ENCODE measurements around the gene SCUBE2.

Gene SCUBE2

DNA sequence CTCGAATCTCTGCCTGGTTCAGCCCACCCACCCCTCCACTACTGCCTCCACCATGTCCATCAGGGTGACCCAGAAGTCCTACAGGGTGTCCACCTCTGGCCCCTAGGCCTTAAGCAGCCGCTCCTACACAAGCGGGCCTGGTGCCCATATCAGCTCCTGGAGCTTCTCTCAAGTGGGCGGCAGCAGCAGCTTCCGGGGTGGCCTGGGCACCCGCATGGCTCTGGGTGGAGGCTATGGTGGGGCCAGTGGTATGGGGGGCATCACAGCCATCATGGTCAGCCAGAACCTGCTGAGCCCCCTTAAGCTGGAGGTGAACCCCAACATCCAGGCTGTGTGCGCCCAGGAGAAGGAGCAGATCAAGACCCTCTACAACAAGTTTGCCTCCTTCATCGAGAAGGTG is 3.0 kb upstream of the SCUBE2 start:
- H3K9me3 Mint-ChIP-seq = no peaks in the 10 kb centered on the region
- no peak overlapping the region for H3K27ac Mint-ChIP-seq
- H3K27me3 Mint-ChIP-seq = peaks cover 54 to 56% of the 10 kb centered on the region in 2 donors
- no peak overlapping the region for H3K4me3 Mint-ChIP-seq
- H3K36me3 Mint-ChIP-seq = no peaks in the 10 kb centered on the region
- ATAC-seq (replicated peaks) = no peak
- no peaks in the 10 kb centered on the region for H3K4me1 Mint-ChIP-seq
- no peak for DNase-seq

DNA sequence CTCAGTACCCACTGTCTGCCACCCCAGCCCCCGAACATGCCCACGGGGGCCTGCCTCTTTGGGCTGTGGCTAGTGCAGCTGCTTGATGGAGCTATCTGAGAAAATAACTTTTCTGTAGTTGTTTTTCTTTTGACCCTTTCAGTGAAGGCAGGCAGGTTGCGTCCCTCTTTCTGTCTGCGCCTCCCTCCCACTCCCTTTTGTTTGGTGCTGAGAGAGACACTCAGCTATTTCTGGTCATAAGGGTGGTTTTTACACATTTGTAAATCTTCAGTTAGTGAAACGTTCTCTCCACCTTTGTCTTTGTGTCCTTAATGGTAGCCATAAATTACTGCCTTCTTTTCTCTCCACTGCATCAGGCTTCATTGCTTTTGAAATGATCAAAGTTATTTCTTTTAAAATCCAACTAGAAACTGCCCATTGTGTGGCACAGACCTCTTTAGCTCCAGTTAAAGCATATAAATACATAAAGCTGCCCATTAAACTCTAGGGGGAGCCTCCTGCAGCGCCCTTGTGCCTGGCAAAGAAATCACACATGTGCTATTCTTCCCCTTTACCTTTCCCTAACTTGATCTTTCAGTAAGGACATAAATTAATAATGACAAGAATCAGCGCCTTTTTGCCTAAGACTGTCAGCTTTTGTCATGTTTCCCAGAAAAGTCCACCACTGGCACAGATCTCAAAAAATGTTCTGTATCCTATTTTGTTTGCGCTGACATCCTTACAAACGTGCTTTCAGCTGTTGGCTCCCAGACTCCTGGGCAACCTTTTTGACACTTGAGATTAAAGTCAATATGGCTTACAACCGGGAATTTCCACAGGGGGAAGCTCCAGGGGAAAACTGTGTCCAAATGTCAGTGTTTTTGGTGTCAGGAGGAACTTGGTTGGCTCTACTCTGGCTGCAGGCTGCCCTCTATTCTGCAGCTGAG is 1.7 kb upstream of the SCUBE2 start:
- Mint-ChIP-seq H3K36me3 (no peaks in the 10 kb centered on the region), H3K27ac (no peak overlapping the region), H3K27me3 (peaks cover 65 to 69% of the 10 kb centered on the region in 2 donors), H3K9me3 (no peaks in the 10 kb centered on the region), H3K4me1 (no peaks in the 10 kb centered on the region), H3K4me3 (peak overlapping the region; percentile 5 to 73)
- DNase-seq (no peak), ATAC-seq (replicated peaks) (no peak)

DNA sequence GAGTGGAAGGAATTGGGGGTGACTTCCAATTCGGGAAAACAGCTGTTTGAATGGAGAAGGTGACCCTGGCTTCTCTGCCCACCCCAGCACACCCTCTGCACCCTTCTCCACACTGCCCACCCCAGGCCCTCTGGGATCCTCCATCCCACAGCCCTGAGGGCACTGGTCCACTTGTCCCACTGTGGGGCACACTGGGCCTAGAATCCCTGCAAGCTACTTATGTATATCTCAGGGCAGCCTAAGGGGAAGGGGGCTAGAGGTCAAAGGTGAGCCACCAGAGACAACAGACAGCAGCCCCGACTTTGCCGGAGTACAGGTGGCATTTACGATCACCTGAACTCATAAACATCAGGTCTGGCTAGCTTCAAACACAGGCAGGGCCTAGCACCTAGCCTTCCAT is 673 bp upstream of the SCUBE2 start:
- no peak for DNase-seq
- no peaks in the 10 kb centered on the region for H3K4me1 Mint-ChIP-seq
- no peak for ATAC-seq (replicated peaks)
- no peaks in the 10 kb centered on the region for H3K36me3 Mint-ChIP-seq
- H3K27me3 Mint-ChIP-seq = peaks cover 65 to 78% of the 10 kb centered on the region in 2 donors
- H3K4me3 Mint-ChIP-seq = peak overlapping the region; percentile 61 to 73
- no peaks in the 10 kb centered on the region for H3K9me3 Mint-ChIP-seq
- H3K27ac Mint-ChIP-seq = no peak overlapping the region

DNA sequence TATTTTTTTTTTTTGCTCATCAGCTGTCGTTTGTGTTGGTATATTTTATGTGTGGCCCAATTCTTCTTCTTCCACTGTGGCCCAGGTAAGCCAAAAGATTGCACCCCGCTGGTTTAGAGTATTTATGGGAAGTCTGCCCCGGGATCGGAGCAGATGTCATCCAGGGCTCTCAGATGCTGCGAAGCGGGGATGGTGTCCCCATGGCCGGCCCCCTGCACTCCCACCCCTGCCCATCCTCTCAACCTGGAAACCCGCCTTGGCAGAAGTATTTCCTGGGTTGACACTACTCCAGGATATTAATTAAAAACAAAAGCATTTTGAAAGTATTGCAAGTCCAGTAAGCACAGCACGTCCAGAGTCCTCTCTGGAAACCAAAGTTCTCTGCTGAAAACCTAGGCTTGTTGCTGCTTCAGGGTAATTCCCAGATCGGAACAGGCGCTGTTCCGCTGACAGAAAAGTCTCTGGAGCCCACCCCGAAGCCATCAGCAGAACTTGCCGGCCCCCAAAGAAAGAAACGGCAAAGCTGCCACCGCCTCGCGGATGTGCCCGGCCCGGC is 833 bp downstream of the SCUBE2 start:
- no peak overlapping the region for H3K27ac Mint-ChIP-seq
- DNase-seq (no peak), ATAC-seq (replicated peaks) (peak in 1 of 2 donors; percentile 5)
- H3K4me3 Mint-ChIP-seq = peak overlapping the region; percentile 44 to 56
- H3K27me3 Mint-ChIP-seq = peaks cover 59 to 72% of the 10 kb centered on the region in 2 donors
- no peaks in the 10 kb centered on the region for H3K4me1 Mint-ChIP-seq
- H3K9me3 Mint-ChIP-seq = no peaks in the 10 kb centered on the region
- H3K36me3 Mint-ChIP-seq = no peaks in the 10 kb centered on the region

DNA sequence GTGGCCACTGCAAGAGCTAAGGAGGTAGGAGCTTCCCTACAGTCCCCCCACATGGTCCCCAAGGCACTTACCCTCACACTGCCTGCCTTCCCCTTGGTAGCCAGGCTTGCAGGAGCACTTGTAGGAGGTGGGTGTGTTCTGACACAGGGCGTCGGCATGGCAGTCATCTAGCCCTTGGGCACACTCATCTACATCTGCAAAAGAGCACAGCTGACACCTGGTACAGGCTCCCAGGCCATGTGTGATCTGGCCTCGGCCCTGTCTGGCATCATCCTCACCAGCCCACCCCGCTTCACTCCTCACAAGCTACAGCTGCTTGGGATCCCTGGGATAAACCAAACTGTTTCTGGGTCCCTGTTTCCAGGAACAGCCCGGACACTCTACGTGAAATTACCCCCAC is 1.8 kb downstream of the SCUBE2 start:
- no peak overlapping the region for H3K4me3 Mint-ChIP-seq
- no peaks in the 10 kb centered on the region for H3K9me3 Mint-ChIP-seq
- H3K27me3 Mint-ChIP-seq = peaks cover 57 to 66% of the 10 kb centered on the region in 2 donors
- no peak for DNase-seq
- no peaks in the 10 kb centered on the region for H3K36me3 Mint-ChIP-seq
- no peaks in the 10 kb centered on the region for H3K4me1 Mint-ChIP-seq
- no peak for ATAC-seq (replicated peaks)
- no peak overlapping the region for H3K27ac Mint-ChIP-seq

DNA sequence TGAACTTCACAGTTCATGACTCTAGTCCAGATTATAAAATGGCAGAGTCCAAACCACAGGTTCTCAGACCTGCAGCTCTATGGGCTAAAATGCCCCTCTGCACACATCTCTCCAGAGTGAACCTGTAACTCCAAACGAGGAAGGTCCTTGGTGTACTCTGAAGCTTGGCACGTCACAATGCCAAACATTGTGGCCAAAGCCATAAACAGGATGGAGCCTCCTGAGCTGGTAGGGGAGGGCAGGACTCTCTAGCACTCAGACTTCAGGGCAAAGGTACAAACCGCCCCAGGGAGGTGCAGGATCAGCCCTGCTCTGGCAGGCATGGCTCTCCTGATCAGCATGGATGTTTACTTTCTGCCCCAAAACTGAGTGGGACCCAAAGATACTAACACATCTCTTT is 2.3 kb downstream of the SCUBE2 start:
- Mint-ChIP-seq H3K4me3 (no peak overlapping the region), H3K27ac (no peak overlapping the region), H3K9me3 (no peaks in the 10 kb centered on the region), H3K4me1 (no peaks in the 10 kb centered on the region), H3K36me3 (no peaks in the 10 kb centered on the region), H3K27me3 (peaks cover 53 to 60% of the 10 kb centered on the region in 2 donors)
- no peak for DNase-seq
- no peak for ATAC-seq (replicated peaks)

DNA sequence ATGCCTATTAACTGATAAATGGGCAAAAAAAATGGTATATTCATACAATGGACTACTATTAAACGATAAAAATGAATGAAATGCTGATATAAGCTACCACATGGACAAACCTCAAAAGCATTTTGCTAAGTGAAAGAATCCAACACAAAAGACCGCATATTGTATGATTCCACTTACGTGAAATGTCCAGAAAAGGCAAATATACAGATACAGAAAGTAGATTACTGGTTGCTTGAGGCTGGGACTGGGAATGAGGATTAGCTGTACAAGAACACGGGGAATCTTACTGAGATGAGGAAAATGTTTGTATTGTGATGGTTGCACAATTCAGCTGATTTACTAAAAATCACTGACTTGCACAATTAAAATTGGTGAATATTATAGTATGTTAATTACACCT is 8.8 kb downstream of the SCUBE2 start:
- Mint-ChIP-seq H3K27ac (no peak overlapping the region), H3K4me1 (no peaks in the 10 kb centered on the region), H3K4me3 (no peak overlapping the region), H3K9me3 (no peaks in the 10 kb centered on the region), H3K27me3 (peaks cover 5 to 6% of the 10 kb centered on the region in 2 donors), H3K36me3 (no peaks in the 10 kb centered on the region)
- DNase-seq (no peak), ATAC-seq (replicated peaks) (no peak)

DNA sequence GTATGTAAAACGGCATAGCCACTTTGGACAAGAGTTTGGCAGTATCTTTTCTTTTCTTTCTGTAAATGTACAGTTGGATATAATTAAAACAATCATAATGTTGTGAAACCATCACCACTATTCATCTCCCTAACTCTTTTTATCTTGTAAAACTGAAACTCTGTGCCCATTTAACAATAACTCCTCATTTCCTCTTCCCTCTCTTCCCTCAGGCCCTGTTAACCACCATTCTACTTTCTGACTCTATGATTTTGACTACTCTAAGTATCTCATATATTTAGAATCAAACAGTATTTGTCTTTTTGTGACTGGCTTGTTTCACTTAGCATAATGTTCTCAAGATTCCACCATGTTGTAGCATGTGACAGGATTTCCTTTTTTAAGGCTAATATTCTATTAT is 10.2 kb downstream of the SCUBE2 start:
- Mint-ChIP-seq H3K4me1 (no peaks in the 10 kb centered on the region), H3K27ac (no peak overlapping the region), H3K27me3 (peaks cover 0 to 5% of the 10 kb centered on the region in 2 donors), H3K4me3 (no peak overlapping the region), H3K36me3 (no peaks in the 10 kb centered on the region), H3K9me3 (no peaks in the 10 kb centered on the region)
- ATAC-seq (replicated peaks) = peak in 1 of 2 donors; percentile 52
- DNase-seq = no peak

DNA sequence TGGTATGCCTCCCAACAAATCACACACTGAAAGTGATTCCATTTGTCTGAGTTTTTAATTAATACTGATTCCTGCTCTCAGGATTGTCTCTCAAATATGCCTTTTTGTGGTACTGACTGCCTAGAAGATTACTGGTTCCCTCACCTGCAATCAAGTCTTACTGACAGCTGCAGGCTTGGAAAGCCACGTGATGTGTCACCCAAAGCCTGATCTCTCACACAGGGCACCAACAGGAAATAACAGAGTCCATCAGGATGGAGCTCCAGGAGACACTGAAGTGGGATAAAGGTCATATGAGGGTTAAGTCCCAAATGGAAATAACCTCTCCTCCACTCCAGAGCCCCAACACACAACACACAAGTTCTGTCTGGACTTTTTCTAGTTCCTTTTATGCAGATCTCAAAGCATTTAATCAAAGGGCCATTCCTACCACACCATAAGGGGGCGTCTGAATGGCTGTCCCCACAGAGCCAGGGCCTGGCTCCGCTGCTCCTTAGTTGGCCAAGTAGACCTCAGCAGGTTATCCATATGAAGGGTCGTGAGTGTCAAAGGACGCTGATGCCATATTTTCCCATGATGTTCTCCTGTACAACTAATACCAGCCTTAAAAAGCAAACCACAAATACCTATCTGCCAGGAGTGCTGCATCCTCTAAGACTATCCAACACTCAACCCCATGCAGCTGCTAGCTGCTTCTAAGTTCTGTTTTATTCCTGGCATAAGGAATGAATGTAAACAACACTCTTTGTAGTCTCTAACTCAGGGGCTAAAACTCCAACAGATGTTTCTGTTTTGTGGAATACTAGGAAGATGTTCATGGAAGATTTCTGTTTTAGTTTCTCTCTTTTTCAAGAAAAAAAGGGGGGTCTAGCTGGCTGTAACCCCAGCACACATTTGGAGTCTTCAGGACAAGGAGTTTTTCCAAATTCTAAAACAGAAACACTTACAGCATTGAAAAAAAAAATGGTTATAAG is 13.0 kb downstream of the SCUBE2 start:
- H3K9me3 Mint-ChIP-seq = no peaks in the 10 kb centered on the region

DNA sequence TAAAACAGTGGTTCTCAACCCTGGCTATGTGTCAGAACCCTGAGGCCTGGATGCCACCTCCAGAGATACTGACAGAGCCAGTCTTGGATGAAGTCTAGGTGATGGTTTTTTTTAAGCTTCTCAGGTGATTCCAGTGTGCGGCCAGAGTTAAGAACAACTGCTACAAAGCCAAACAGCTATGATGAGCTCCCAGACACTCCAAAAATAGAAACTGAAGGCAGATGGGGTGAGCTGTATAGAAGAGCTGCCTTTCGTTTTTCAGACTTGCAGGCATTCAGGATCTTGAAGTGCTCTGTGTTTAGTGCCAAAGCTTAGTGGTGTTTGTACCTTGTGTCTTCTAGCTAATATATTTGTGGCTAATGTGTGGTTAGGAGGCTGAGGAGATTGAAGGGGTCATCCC is 14.2 kb downstream of the SCUBE2 start:
- no peaks in the 10 kb centered on the region for H3K4me1 Mint-ChIP-seq
- H3K27me3 Mint-ChIP-seq = peaks cover 10 to 27% of the 10 kb centered on the region in 2 donors

More for the DNA sequence above, 13.0 kb downstream of the SCUBE2 start:
- ATAC-seq (replicated peaks) = no peak
- Mint-ChIP-seq H3K4me3 (no peak overlapping the region), H3K4me1 (no peaks in the 10 kb centered on the region), H3K27me3 (peaks cover 10 to 18% of the 10 kb centered on the region in 2 donors), H3K27ac (no peak overlapping the region), H3K36me3 (no peaks in the 10 kb centered on the region)
- no peak for DNase-seq

DNA sequence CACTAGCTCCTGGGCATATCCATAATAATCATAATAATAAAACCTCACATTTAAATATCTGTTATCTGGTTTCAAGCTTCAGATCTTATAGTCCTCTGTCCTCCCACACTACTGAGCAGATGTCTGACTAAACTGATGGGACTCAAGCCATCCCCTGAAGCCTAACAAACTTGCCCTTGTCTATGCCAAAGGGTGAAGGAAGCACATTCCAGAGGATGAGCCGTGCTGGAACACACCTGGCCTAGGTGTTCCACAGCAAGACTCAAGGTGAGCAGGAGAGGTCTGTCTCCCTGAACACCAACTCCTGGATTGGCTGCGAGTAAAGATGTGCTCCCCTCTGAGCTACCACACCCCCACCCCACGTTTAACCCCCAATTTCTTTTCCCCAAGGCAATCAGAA is 14.7 kb downstream of the SCUBE2 start:
- Mint-ChIP-seq H3K9me3 (no peaks in the 10 kb centered on the region), H3K36me3 (no peaks in the 10 kb centered on the region), H3K4me1 (no peaks in the 10 kb centered on the region), H3K27me3 (peaks cover 10 to 29% of the 10 kb centered on the region in 2 donors), H3K27ac (no peak overlapping the region), H3K4me3 (no peak overlapping the region)
- ATAC-seq (replicated peaks) = no peak
- no peak for DNase-seq

More for the DNA sequence above, 14.2 kb downstream of the SCUBE2 start:
- ATAC-seq (replicated peaks) = no peak
- Mint-ChIP-seq H3K4me3 (no peak overlapping the region), H3K27ac (no peak overlapping the region), H3K9me3 (no peaks in the 10 kb centered on the region), H3K36me3 (no peaks in the 10 kb centered on the region)
- DNase-seq = no peak

DNA sequence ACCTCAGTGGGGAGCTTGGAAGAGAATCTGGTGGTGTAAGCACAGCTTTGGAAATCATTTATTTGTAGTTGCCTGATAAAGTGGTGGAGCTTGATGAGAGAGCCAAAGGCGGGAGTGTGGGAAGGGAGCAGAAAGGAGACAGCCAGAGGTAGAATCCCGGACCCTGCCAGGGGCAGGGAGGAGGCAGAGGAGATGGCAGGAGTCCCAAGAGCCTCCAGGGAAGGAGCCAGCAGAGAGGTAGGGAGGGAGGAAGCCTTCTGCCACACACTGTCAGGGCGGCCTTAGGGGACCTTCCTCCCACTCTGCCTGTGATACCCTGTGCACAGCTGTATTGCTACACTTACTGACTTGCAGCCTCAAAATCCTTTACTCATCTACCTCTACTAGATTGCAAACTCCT is 15.4 kb downstream of the SCUBE2 start:
- Mint-ChIP-seq H3K9me3 (no peaks in the 10 kb centered on the region), H3K4me3 (no peak overlapping the region), H3K27ac (no peak overlapping the region), H3K27me3 (peaks cover 10 to 29% of the 10 kb centered on the region in 2 donors), H3K4me1 (no peaks in the 10 kb centered on the region), H3K36me3 (no peaks in the 10 kb centered on the region)
- ATAC-seq (replicated peaks) (no peak), DNase-seq (no peak)

DNA sequence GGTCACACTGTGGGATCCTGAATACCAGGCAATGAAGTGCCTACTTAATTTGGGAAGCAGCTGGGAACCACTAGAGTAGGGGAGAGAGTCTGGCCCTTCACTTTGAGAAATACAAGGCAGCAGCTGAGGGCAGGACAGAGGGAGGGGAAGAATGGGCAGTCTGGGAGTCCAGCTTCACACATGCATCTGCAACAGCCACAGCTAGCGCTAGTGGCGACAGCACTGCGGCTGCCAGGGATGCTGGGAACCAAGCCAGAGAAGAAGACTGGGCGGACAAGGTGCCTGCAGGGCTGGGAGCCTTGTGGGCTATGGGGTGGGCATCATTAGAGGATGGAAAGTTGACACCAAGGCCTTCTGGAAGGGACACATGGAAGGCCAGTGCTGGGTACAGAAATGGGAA is 15.8 kb downstream of the SCUBE2 start:
- ATAC-seq (replicated peaks) (no peak), DNase-seq (no peak)
- H3K36me3 Mint-ChIP-seq = no peaks in the 10 kb centered on the region
- H3K4me1 Mint-ChIP-seq = no peaks in the 10 kb centered on the region
- no peak overlapping the region for H3K4me3 Mint-ChIP-seq
- H3K27ac Mint-ChIP-seq = no peak overlapping the region
- no peaks in the 10 kb centered on the region for H3K9me3 Mint-ChIP-seq
- peaks cover 10 to 29% of the 10 kb centered on the region in 2 donors for H3K27me3 Mint-ChIP-seq

DNA sequence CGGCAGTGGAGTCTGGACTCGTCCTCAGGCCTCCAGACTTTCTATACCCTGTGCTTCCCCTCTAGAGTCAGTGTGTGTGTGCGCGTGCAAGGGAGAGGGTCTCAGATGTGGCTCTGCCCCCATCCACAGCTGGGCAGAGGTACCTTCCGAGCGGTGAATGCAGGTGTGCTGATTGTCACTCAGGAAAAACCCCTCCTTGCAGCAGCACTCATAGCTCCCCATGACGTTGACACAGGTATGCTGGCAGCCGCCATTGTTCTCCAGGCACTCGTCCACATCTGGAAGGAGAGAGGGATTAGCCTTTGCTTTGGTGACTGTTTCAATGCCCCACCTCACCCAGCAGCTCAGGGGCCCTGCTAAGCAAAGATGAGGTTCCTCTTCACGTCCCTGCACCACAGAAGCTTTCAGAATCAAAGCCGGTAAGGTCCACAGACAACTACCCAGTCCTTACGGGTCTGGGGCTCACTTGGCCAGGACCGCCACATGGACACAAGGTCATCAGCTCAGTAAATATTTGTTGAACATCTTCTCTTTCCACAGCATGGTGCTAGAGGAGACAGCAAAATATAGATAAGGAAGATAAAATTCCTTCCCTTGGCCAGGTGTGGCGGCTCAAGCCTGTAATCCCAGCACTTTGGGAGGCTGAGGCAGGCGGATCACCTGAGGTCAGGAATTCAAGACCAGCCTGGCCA is 16.9 kb downstream of the SCUBE2 start:
- Mint-ChIP-seq H3K4me3 (no peak overlapping the region), H3K27me3 (peaks cover 10 to 29% of the 10 kb centered on the region in 2 donors), H3K27ac (no peak overlapping the region), H3K4me1 (no peaks in the 10 kb centered on the region), H3K36me3 (no peaks in the 10 kb centered on the region), H3K9me3 (no peaks in the 10 kb centered on the region)
- DNase-seq (no peak), ATAC-seq (replicated peaks) (no peak)
